ENCODE measurements around the gene RCE1.

GRCh38 chr11:66857234-66857926, 14.1 kb downstream of the RCE1 start:
- TF ChIP-seq CTCF (IDR thresholded peaks at IDR 0.05 in 4 of 5, conservative IDR thresholded peaks at IDR 0.05 in 1 of 5) (no peak), POLR2A (IDR thresholded peaks at IDR 0.05) (no peak)
